NCI-H748 (cell line): ENCODE measurements around the gene CACNA2D3.

Source experiments
- DNase-seq: peaks from one replicate; lab custom pipeline; 2025; ENCODE audit not compliant: unreplicated experiment; lab: John Stamatoyannopoulos, UW

The CACNA2D3 gene

DNA sequence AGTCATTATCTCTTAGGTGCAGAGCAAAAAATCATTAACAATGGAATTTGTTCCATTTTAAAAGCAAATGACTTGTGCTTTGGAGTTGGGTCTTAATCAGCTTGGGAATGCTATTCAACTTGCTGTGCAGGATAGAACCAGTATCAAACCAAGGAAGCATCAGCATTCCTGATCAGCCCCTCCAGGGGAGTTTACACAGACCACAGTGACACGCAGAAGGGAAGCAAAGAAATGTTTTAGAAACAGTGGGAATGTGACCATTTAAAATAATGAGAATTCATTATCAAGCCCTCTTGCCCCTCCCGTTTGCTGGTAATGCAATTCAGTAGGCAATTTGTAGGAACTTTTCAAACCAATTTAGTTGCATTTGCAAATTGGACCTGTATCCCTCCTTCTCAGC is 650.4 kb downstream of the CACNA2D3 start:
- DNase-seq: no peak

DNA sequence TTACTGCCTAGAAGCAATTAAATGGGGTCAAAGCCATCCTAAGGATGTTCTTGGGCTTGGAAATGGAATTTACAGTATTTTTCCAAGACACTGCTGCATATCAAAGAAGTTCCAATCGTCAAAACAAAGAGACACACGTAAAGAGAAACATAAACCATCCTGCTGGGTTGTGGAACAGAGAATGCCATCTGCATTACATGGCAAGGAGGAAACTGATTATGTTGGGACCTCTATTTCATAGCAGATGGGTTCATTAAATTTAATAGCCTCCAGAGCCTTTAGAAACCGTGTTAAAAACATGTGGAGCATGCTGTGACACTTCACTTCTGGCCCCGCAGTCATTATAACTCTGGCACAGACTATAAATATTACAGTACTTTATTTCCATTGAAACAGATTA is 650.9 kb downstream of the CACNA2D3 start:
- DNase-seq: peak; percentile 57

DNA sequence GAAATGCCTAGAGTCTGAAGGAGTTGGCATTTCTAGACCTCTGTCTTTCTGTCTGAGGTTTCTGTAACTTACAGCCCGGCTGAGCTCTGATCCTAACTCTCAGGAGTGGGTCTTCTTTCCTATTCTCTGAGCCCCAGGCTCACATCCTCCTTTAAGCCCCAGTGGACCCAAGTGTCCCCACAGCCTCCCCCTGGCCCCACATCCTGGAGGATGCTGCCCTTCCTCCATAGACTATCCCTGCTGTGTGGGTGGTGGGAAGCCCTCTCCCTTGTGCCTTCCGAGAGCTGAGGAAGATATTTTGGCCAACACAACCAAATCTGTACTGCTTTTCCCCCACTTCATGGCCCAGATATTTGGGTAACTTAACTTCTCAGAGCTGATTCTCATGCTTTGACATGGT is 654.2 kb downstream of the CACNA2D3 start:
- no peak for DNase-seq

DNA sequence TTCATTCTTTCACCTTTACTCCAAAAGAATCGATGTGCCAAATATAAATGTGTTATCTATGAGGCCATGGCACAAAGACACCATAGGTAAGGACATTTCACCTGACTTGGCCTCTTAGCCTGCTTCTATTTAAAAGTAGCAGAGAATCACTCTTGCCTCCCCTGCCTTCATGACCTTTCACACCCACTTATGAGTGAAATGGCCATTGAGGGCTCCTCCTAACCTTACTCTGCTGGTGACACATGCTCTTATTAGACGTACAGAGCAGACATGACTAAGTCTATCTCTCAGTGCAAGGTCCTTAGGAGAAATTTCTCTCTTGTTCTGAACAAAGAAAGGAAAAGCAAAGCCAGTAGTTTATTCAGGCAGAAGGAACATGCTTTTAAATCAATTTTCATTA is 654.8 kb downstream of the CACNA2D3 start:
- no peak for DNase-seq

DNA sequence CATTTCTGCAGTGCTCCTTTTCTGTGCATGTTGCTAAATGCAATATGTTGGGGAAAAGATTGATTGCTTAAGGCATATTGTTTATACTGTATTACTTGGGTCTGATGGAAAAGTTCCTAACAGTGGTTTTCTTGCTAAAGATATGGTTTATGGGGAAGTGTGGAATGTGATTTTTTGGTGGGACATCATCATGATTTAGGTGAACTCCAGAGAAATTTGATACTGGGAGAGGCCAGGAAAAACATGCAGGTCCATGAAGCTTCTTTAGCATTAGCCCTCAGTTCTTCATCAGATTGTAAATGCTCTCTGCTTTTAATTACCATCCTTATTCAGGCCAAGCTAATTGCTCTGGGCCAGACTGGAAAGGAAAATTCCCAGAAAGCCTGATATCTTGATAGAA is 658.0 kb downstream of the CACNA2D3 start:
- DNase-seq: no peak

DNA sequence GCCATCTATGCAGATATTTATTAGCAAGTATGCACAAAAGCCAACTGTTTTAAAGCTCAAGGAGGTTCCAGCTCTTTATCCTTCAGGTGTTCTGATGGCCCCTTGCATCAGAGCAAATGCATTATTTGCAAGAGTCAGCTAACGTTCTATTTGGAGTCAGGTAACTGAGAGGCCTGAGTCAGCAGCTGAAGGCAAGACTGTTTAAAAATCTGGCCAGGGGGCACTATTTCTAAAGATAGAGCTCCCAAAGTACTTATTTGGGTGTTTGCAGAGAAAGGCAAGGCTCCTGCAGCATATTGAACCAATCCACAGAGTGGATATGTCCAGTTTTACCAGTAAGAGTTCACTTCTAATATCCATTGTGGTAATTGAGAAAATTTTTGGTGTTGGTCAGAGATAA is 659.4 kb downstream of the CACNA2D3 start:
- DNase-seq: no peak

DNA sequence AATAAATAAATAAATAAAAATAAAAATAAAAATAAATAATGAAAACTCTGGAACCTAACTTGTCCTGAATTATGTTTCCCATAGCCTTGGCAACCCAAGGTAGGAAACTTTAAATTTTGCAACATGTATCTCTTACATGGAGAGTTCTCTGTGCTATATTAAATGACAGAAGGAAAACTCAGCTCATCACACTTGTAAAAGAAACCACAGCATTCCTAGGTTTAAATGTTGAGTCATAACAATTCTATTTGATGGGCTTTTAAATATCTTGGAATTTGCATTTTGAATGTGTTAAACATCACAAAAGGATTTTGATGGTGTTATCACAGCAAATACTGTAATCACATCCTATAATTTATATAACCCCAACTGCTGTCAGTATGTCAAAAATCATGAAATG is 661.3 kb downstream of the CACNA2D3 start:
- DNase-seq: no peak

DNA sequence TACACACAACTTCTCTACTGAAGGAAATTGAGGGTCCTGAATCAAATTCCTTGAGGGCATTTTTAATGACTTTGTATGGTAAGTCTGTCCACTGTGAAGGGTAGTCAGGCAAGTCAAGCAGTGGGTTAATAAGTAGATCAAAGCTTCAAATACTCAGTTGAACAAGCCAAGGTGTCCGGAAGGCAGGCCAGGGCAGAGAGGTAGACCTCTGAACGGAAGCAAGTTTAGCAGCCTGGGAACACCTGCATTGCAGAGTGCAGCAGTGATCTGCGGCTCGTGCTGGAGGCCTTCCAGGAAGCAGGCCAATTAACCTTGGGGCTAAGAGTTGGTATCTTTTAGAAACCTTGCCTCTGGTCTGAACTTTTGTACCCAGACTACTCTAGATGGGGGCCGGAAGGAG is 661.7 kb downstream of the CACNA2D3 start:
- DNase-seq: no peak

DNA sequence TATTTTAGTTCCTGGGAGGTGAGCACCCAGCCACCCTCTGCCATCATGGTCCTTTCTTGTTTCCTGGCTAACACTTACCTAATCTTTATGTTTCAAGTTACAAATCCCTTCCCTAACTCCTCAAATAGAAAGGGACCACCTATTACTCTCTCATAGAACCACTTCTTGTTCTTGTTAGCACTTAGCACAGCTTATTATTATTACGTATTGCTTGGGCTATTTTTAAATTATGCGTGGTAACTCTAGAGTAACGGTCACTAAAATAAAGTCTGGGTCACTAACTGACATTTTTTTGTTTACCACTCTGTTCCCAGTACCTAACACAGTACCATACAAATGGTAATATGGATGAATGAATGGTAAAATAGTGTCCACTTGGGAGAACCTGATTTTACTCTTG is 663.6 kb downstream of the CACNA2D3 start:
- no peak for DNase-seq

DNA sequence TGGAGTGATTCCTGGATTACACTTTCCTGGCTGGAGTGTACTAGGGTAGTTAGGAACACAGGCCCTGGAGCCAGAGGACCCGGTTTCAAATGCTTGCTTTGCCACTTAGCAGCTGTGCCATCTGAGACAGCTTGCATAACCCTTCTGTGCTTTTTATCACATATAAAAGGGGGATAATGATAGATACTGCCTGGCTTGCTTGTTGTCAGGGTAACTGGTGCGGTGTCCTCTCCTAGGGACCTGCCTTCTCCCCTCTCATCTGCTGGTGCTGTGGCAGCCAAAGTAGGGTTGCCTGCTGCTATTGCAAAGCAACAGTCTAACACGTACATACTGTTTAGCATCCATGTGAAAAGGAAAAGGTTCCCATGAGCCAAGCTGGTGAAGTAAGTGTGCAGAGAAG is 667.7 kb downstream of the CACNA2D3 start:
- DNase-seq: no peak

DNA sequence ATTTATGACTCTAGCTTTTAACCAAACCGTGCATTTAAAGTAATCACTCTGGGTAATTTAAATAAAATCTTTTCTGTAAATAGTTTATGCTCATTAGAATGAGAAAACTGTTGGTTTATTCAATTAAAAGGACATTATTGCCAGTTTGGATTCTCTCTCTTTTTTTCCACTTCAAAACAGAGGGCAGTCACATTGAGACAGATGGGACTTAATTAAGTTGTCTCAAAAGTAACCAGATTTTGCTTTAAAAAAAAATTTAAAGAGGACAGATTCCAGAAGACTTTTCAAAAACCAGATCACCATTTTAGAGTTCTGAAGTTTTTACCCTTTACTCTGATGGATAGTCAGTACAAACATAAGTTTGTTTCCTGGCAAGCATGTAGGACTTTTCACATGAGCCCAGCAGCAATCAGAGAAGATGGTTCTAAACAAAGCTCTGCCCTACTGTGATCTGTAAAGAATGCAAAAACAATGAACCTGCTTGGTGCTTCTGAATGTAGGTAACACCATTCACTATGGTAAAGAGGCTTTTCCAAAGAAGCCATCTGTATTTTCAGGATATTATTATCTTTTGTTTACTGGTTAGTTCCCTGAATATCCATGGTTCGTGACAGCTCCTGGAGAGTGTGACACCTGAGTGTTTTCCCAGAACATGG is 669.3 kb downstream of the CACNA2D3 start:
- DNase-seq: peak; percentile 43

DNA sequence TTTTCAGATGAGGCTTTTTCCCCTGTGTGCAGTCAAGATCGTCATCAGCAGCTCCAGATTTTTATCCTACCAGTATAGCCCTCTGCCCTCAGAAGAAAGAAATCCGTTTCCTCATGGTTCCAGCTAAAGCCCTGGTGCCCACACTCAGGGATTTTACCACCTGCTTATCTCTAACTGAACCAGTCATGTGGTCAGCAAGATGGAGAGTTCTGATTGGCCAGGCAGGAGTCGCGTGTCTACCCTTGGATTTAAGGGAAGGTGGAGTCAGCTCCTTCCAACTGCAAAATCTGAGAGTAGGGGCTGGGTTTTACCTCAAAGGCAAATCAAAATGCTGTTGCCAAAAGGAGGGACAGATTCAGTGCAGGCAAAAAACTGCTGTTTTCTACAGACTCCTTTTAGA is 670.2 kb downstream of the CACNA2D3 start:
- DNase-seq: no peak

DNA sequence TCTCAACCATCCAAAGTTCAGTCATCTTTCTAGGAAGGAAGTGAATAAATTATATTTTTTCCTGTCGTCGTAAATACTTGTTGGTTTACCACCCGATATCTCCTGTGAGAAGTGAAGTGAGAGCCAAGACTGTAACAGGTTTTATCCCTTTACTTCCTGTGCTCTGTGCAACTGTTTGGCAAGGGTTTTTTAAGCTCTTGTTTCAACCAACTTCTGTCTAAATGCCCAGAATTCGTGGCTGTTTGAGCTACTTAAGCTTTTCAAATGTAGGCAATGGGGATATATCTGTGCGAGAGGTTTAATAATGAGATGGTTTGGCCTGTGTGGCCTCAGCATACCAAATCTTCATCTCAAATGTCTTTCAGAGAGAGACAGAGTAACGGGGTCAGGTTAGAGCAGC is 670.8 kb downstream of the CACNA2D3 start:
- no peak for DNase-seq

DNA sequence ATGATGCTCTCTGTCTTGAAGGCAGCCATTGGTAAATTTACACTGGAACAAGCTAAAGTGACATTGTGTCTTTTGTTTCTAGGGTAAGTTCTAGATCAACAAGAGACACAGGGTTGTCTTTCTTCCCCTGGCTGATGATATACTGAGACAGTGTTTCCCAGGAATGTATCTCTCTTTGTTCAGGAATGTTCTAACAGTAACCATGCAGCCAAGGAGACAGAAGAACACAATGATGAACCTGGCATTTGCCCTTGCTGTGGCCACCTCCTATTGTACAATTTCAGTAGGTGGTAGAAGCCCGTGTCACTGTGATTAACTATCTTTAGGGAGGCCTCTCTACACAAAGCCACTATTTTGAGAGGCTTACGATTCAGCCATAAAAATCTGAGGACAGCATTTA is 674.8 kb downstream of the CACNA2D3 start:
- no peak for DNase-seq

DNA sequence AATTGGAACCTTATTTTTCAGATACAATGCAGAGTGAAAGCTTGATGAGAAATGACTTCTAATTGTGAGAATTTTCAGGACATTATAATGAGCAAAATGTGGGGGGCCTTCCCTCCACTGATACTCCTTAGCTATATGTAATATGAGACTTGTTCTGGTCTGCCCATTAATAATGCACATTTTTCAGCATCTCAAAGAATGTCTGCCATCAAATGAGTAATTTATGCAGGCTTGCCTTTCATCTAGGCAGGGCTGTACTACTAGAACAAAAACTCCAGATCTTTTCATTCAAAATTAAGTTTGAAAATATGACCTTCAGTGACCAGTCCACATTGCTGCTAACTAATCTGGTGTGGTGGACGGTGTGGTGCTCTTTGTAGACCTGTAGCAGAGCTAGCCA is 678.1 kb downstream of the CACNA2D3 start:
- DNase-seq: no peak

DNA sequence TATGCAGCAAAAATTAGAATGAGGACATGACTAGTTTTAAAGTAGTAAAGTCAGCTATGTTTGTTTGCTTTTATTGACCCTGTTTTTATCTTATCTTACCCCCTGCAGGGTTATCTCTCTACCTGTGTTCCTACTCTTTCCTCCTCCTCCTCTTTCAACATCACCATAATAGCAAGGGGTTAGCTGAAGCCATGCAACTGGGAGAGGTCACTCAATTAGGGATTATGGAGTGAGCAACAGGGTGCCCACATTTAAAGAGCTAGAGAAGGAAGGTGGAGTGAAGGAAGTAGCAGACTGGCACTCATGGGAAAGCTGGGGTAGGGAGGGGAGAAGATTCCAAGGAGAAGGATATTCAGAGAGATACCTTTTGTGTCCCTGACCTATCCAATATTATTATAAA is 679.6 kb downstream of the CACNA2D3 start:
- no peak for DNase-seq

DNA sequence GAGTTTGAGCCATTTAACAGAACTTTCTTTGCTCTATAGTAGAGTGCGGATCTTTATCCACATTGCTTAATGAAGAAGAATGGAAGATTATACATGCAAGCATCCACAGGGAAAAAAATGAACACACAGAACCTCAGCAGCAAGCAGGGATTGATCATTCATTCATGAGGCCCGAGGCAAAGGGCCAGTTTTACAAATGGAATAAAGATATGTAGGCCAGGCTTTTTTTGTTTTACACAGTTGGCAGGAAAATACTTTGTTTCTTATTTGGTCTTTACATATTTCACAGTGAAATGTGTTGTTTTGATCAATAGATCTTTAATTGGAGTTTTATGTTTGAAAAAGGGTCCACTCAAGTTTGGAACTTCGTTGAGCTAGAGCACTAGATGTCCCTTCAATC is 688.0 kb downstream of the CACNA2D3 start:
- no peak for DNase-seq

DNA sequence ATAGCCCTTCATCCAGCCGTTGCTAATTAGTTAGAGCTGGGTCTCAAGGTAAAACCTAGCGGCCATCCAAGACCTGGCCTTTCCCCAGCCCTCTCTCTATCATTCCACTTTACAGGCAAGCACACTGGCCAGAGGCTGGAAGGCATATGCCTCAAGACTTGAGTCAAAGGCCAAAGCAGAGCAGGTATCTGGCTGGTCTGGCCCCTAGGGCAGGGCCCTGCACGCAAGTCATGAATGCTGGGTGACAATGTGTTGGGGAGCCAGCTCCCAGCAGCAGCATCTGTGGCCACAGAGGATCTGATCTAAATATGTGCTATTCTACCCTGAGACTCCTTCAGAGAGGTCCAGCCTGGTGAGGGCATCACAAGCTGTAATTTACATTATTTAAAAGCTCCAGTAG is 691.9 kb downstream of the CACNA2D3 start:
- no peak for DNase-seq

DNA sequence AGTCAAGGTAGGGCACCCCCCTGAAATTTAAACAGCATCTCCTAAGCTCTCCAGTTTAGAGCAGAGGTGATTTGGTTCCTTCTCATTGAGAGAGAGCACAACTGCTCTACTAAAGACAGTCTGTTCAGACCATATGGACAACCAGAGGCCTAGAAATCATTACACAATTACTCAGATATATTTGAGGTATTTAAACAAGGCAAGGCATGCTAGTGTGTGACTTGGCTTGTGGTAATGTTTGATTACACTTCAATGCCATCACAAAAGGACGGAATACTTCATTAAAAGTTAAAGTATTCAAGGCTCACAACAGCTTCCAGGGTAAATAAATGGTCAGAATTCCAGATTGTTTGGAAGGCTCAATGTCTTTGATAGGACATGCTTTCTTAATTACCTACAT is 695.3 kb downstream of the CACNA2D3 start:
- DNase-seq: no peak

DNA sequence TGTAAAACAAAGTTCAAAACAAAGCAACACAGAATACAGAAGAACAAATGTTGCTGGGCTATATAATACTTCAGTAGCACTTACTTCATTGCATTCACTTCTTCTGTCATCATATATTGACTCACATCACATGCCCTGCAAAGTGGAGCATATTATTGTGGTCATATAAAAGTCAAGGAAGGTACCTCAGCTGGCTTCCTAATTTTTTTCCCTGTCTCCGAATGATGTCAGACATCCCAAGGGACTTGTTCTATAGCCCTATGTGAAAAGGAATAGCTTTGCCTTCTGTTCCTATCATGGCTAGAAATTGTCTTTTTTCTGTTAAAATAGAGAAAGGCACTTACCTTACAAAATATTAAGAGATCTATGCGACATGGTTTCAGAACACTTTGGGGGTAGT is 696.1 kb downstream of the CACNA2D3 start:
- DNase-seq: no peak

DNA sequence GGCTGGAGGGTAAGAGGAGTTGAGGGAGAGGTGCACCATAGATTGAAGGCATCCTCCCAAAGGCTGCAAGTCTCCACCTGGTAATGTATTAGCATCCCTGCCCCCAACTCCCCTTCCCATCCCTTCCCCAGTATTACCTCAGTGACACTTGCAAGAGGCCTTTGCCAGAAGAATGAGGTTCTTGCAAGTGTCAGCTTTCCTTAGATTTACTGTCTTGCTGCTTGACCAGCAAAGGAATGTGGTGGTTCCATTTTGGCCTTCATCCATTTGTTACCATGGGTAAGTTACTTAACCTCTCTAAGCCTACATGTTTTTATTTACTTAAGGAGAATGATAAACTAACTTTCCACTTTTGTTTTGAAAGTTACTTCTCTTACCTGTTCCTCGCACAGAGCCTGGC is 696.6 kb downstream of the CACNA2D3 start:
- DNase-seq: no peak

DNA sequence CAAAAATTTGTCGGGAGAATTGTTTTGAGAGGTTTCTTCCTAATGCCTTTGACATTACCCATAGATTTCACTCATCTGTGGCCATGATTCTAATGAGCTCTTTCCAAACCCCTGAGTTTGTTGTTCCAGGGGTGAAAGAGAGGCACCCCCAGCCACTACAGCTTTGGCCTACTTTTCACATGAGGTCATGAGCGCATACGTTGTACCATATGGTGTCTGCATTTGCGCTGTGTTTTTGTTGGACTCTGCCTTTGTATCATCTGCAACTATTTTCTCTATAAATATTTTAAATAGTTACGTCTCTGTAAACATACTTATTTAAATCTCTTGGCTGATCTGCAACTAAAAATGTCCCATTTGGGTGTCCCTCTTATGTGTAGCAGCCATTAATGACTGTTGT is 697.6 kb downstream of the CACNA2D3 start:
- DNase-seq: no peak

DNA sequence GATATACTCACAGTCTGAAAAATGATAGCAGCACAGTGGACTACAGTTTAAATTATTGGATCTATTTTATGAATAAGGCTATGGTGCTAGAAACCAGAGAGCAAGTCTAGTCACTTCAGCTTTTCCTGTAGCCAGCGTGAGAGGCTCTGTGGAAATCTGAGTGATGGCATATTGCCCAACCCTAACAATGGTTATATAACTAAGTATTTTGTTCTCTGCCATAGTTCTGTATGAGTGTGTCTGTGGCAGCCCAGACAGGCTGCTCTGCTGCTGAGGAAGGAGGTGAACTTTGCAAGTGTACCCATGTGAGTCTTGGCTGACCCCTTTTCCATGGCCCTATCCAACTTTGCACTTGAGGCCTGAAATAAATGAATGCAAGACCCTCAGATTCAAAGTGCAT is 699.9 kb downstream of the CACNA2D3 start:
- no peak for DNase-seq

DNA sequence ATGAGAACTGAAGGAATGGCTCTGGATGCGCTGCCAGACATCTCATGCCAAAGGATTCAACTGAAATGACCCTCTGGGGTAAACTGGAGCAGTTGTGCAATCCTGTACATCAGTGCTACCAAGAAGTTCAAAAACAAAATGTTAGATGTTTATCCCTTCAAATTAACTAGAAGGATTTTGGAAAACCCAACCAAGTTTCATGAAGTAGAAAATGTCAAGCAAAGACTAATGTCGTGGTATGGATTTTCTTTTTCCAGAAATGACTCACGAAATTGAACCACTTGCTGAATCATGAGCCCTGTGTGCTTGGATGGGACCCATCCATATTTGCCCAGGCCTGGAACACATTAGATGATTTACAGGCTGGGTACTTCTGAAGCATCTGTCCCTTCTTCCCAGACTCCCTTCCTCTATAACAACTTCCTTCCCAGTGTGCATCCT is 703.9 kb downstream of the CACNA2D3 start:
- DNase-seq: no peak
